ENCODE data around the gene TEK.

Gene TEK

DNA sequence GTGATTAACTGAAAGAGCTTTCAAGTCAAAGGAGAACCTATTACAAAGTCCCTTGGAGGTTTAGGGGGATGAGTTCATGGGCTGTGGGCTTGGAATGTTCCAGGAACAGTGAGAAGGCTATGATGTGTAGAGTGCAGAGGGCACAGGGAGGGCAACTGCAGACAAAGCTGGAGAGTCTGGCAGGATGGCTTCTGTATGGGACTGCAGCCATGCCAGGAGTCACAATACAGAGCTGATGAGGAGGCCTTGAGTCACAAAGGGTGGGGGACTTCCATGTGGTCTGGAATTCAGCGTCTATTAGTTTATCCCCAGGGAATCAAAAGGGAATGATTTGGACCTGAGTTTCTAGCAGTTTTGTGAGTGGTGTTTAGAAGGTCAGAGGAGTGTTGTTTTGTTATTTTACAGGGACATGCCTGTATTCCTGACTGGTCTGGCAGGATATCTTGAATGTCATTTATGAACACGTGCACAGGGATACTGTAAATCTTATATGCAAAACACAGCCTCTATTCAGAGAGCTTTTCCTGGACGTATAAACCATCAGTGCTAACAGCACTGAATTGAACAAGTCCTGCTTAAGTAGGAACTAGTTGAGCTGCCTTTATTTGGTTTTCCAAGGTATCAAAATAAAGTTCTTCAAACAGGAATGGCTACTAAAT is 14.3 kb upstream of the TEK start:
- Mint-ChIP-seq H3K27me3 (peaks cover 5 to 7% of the 10 kb centered on the region in 2 donors), H3K27ac (no peak overlapping the region), H3K4me1 (peaks cover 0 to 5% of the 10 kb centered on the region in 2 donors), H3K4me3 (no peak overlapping the region), H3K9me3 (no peaks in the 10 kb centered on the region), H3K36me3 (no peaks in the 10 kb centered on the region)
- DNase-seq: no peak
- ATAC-seq (replicated peaks): no peak

DNA sequence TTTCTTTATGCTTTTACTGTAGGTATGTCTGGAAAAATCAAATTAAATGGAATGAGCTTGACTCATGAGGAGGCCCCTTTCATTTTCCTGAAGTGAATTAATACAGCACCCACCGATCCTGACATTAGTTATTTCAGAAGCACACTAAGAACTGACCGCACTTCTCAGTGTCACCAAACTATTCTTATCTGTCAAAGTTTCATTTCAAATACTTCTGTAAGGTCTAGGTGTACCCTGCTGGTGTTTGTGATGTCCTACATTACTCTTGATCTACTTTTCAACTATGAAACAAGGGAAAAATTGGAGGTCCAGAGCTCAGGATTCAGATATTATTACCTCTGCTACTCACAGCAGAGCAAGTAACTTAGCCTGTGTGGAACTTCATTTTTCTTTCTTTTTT is 1.8 kb upstream of the TEK start:
- H3K36me3 Mint-ChIP-seq: no peaks in the 10 kb centered on the region
- no peak overlapping the region for H3K4me3 Mint-ChIP-seq
- H3K27me3 Mint-ChIP-seq: no peaks in the 10 kb centered on the region
- DNase-seq (no peak), ATAC-seq (replicated peaks) (no peak)
- peaks cover 0 to 5% of the 10 kb centered on the region in 2 donors for H3K9me3 Mint-ChIP-seq
- no peak overlapping the region for H3K27ac Mint-ChIP-seq
- no peaks in the 10 kb centered on the region for H3K4me1 Mint-ChIP-seq

DNA sequence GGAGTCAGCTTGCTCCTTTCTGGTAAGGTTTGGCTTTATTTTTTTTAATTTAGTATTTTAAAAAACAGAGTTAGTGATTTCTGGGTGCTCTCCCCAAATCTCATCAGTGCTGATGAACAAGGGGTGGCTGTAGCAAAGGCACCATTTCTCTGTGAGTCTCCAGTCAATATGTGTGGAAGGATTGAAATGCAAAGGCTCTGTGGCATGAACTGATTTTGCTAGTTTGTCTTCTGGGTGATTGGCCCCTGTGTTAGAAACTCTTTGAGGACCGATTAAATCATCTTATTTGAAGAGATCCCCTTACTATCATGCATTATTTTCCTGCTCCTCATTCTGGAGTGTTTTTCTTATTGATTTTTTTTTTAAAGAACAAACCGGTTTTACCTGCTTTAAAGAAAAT is 596 bp downstream of the TEK start:
- no peak for DNase-seq
- no peak overlapping the region for H3K27ac Mint-ChIP-seq
- ATAC-seq (replicated peaks): no peak
- H3K4me1 Mint-ChIP-seq: no peaks in the 10 kb centered on the region
- peaks cover 0 to 2% of the 10 kb centered on the region in 2 donors for H3K9me3 Mint-ChIP-seq
- H3K27me3 Mint-ChIP-seq: no peaks in the 10 kb centered on the region
- H3K36me3 Mint-ChIP-seq: no peaks in the 10 kb centered on the region
- H3K4me3 Mint-ChIP-seq: no peak overlapping the region

DNA sequence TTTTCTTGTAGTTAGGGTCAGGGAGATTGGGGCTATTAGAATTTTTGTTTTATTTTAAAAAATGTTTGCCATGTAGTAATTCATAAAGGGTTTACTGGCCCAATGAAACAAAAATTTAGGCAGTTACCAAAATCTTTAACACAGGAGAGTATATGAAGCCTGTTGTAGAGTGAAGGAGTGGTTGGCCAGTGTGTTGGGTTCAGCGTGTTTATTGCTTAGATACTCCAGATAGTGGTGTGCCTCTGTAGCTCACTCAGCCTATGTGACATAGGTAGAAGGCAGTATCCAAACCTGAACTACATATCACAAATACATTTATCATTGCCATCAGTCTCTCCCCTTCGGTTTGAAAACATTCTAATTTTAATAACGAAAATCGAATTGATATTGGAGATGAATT is 1.2 kb downstream of the TEK start:
- Mint-ChIP-seq H3K4me1 (no peaks in the 10 kb centered on the region), H3K4me3 (no peak overlapping the region), H3K27ac (no peak overlapping the region), H3K9me3 (peaks cover 0 to 2% of the 10 kb centered on the region in 2 donors), H3K27me3 (no peaks in the 10 kb centered on the region), H3K36me3 (no peaks in the 10 kb centered on the region)
- DNase-seq (no peak), ATAC-seq (replicated peaks) (no peak)

DNA sequence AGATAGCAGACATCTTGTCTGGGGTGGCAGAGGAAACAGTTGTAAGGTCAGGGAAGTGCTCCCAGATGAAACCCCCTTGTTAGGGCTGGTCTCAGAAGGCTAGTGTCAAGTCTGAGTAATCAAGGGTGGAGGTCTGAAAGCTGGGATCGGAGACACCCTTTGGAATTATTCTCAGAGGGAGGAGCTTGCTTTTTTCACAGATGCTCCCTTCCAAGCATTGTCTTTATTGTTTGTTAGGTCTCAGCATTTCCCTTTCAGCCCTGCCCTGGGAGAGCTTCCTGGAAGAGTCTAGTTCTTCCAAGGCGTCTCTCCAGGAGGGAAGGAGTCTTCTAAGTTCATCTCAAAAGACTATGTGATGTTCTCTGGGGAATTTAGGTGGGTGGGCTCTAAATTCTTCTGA is 3.2 kb downstream of the TEK start:
- no peak for DNase-seq
- ATAC-seq (replicated peaks): no peak
- Mint-ChIP-seq H3K27me3 (no peaks in the 10 kb centered on the region), H3K9me3 (peaks cover 0 to 3% of the 10 kb centered on the region in 2 donors), H3K36me3 (no peaks in the 10 kb centered on the region), H3K4me1 (no peaks in the 10 kb centered on the region), H3K27ac (no peak overlapping the region), H3K4me3 (no peak overlapping the region)

DNA sequence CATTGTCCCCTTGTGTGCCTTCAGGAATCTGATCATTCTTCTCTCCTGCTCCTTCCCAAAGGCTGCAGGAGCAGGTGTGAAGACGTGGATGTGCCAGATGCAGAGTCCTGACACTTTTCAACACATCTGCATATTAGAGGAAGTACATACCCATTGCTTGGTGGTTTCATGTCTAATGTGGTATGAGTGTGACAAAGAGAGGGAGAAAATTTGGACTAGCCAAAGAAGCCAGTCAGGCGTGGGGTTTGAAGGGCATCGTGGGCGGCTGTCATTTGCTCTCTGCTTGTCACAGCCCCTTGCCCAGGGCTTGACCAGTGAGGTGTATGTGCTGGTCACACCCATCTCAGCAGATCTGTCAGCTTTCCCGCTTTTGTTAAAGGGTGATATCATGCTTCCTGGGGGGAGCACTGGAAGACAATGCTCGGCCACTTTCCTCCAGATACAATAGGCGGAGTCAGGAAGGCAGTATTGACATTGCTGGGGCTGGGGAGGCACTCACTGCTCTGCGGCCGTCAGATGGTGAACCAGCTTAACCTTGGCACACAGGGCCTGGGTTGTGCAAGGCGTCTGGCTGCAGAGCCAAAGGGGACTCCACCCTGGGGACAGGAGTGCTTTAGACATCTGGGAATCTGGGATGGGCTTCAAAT is 8.6 kb downstream of the TEK start:
- DNase-seq: no peak
- Mint-ChIP-seq H3K27me3 (peaks cover 4 to 11% of the 10 kb centered on the region in 2 donors), H3K4me3 (no peak overlapping the region), H3K27ac (no peak overlapping the region), H3K4me1 (no peaks in the 10 kb centered on the region), H3K36me3 (no peaks in the 10 kb centered on the region), H3K9me3 (peaks cover 0 to 3% of the 10 kb centered on the region in 2 donors)
- ATAC-seq (replicated peaks): peak; percentile 54 to 61

DNA sequence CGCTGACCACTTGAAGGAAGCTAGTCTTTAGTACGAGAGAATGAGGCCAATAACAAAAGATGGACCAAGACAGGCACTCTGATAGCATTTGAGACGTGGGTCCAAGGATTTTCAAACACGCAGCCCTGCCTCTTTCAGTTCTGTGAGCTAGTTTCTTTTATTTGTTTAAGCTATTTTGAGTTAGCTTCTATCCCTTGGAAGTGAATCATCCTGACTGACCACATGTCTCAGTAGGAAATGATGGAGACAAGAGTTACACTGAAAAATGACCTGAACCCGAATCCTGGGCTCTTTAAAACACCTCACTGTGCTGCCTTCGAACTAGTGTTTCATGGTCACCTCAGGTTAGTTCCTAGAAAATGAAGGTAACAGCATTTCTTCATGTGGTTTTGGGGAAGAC is 9.9 kb downstream of the TEK start:
- Mint-ChIP-seq H3K9me3 (peaks cover 0 to 3% of the 10 kb centered on the region in 2 donors), H3K4me3 (no peak overlapping the region), H3K27ac (no peak overlapping the region), H3K36me3 (no peaks in the 10 kb centered on the region), H3K27me3 (peaks cover 4 to 11% of the 10 kb centered on the region in 2 donors), H3K4me1 (no peaks in the 10 kb centered on the region)
- no peak for DNase-seq
- no peak for ATAC-seq (replicated peaks)

DNA sequence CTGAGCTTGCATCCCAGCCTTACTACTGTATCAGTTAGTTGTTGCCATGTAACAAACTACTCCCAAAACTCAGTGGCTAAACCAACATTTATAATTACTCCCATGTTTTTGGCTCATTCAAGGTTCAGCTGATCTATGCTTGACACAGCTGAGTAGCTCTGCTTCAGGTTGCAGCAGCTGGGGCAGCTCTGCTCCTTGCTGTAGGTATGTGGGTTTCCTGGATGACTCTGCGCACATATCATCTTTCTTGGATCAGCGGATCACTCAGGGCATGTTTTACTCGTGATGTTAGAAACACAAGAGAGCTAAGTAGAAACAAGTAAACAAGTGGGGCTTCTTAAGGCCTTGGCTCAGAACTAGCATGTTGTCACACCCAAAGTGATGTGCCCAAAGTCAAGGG is 15.1 kb downstream of the TEK start:
- H3K9me3 Mint-ChIP-seq: no peaks in the 10 kb centered on the region
- ATAC-seq (replicated peaks) (no peak), DNase-seq (no peak)
- no peaks in the 10 kb centered on the region for H3K36me3 Mint-ChIP-seq
- peaks cover 6 to 18% of the 10 kb centered on the region in 2 donors for H3K27me3 Mint-ChIP-seq
- H3K27ac Mint-ChIP-seq: no peak overlapping the region
- H3K4me1 Mint-ChIP-seq: no peaks in the 10 kb centered on the region
- H3K4me3 Mint-ChIP-seq: no peak overlapping the region

DNA sequence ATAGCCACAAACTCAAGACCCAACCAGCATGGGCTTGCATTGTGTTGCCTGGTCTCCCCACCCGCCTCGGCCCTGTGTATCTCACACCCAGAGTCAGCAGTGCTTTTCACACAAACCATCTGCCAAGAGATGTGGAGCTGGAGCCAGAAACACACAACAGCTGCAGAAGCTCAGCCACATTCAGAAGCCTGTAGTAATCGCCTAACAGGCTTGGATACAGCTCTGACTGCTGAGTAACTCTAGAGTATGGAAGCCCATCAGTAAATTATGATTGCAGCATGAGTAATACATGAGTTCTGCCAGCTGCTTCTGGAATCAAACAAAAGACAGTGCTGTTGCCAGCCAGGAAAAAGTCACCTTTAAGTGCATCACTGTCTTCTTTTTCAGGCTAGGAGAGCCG is 16.0 kb downstream of the TEK start:
- Mint-ChIP-seq H3K9me3 (no peaks in the 10 kb centered on the region), H3K4me3 (no peak overlapping the region), H3K4me1 (no peaks in the 10 kb centered on the region), H3K27me3 (peaks cover 10 to 14% of the 10 kb centered on the region in 2 donors), H3K36me3 (no peaks in the 10 kb centered on the region), H3K27ac (no peak overlapping the region)
- ATAC-seq (replicated peaks) (no peak), DNase-seq (no peak)

DNA sequence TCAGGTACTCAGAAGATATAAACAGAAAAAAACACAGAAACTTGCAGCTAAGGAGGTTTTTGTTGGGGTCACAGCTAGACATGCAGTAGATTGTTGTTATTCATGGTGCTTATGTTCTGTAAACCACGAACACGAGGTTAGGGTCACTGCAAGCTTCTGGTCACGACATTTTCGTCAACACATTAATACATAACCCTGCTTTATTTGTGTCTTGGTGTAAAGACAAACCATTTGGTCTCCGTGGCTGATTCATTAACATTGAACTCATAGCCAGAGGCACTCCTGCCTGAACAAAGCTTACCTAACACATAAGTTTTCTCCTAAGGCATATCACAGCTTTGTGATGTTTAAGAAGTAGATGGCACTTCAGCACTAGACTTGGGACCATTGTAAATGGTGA is 16.9 kb downstream of the TEK start:
- no peaks in the 10 kb centered on the region for H3K9me3 Mint-ChIP-seq
- peaks cover 10 to 13% of the 10 kb centered on the region in 2 donors for H3K27me3 Mint-ChIP-seq
- H3K4me3 Mint-ChIP-seq: no peak overlapping the region
- no peaks in the 10 kb centered on the region for H3K4me1 Mint-ChIP-seq
- DNase-seq (no peak), ATAC-seq (replicated peaks) (no peak)
- no peak overlapping the region for H3K27ac Mint-ChIP-seq
- no peaks in the 10 kb centered on the region for H3K36me3 Mint-ChIP-seq

DNA sequence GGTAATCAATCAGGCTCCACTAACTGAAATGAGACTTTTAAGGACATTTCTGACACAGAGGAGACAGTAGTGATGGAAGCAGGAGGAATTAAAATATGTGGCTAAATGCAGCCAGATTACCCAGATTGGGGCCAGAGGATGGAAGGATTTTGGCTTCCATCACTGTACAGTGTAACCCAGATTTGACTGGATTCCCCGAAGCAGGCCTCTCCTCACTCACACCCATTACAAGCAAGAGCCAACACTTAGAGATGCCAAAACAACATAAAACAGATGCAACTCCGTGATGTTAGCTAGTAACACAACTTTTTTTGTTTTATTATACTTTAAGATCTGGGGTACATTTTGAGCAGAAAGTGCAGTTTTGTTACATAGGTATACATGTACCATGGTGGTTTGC is 17.6 kb downstream of the TEK start:
- Mint-ChIP-seq H3K27me3 (peaks cover 10 to 13% of the 10 kb centered on the region in 2 donors), H3K9me3 (no peaks in the 10 kb centered on the region), H3K4me3 (no peak overlapping the region), H3K4me1 (no peaks in the 10 kb centered on the region), H3K27ac (no peak overlapping the region), H3K36me3 (no peaks in the 10 kb centered on the region)
- DNase-seq (no peak), ATAC-seq (replicated peaks) (no peak)

DNA sequence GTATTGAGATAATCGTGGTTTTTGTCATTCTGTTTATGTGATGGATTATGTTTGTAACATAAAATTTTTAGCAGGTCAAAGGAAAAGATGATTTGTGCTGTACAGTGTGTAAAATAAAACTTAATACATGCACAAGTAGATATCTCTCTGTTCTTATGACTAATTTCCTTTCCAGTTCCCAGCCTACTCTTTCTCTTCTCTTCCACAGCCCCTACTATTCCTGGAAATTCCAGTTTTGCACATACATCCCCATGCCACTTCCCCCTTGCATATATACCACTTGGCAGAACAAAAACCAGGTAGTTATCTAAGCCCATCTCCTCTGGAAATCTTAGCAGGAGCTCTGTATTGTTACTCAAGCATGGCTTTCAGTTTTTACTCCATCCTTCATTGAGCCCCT is 20.2 kb downstream of the TEK start:
- H3K4me1 Mint-ChIP-seq: no peaks in the 10 kb centered on the region

DNA sequence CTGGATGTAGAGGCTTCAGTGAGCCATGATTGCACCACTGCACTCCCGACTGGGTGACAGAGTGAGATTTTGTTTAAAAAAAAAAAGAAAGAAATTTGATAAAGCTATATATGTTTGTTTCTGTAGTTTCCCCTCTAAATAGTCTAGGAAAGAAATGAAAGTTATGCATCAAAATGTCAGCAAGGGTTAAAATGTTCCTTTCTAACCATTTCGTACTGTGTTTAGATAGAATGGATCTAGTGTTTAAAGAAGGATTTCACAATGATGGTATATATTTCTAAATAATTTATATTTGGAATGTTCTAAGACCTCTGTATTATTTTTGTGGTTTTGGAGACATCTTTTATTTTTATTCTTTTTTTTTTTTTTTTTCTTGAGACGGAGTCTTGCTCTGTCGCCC is 22.7 kb downstream of the TEK start:
- peaks cover 6 to 7% of the 10 kb centered on the region in 2 donors for H3K27me3 Mint-ChIP-seq
- no peak overlapping the region for H3K27ac Mint-ChIP-seq
- H3K4me3 Mint-ChIP-seq: no peak overlapping the region
- ATAC-seq (replicated peaks): no peak
- H3K4me1 Mint-ChIP-seq: no peaks in the 10 kb centered on the region
- H3K36me3 Mint-ChIP-seq: no peaks in the 10 kb centered on the region
- DNase-seq: no peak
- H3K9me3 Mint-ChIP-seq: peaks cover 0 to 1% of the 10 kb centered on the region in 2 donors

More for the DNA sequence above, 20.2 kb downstream of the TEK start:
- Mint-ChIP-seq H3K9me3 (no peaks in the 10 kb centered on the region), H3K4me3 (no peak overlapping the region), H3K36me3 (no peaks in the 10 kb centered on the region), H3K27me3 (peaks cover 6 to 7% of the 10 kb centered on the region in 2 donors), H3K27ac (no peak overlapping the region)
- DNase-seq (no peak), ATAC-seq (replicated peaks) (no peak)

DNA sequence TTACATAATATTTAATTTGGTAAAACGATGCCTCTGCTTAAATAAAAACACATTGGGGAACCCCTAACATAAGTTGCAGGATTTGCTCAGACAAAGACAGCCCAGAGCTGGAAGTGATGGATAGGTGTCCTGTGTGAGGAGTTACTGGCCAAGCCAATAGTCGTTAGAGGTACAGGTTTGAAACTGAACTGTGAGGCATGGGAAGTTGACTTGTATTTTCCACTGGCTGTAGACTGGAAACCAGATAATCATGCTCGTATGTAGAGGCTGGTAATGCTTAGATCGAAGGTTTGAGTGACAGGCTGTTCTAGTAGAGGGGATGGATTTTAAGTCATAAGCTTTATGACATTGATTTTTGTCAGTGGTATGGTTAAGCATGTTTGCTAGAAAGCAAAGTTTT is 24.8 kb downstream of the TEK start:
- ATAC-seq (replicated peaks): no peak

DNA sequence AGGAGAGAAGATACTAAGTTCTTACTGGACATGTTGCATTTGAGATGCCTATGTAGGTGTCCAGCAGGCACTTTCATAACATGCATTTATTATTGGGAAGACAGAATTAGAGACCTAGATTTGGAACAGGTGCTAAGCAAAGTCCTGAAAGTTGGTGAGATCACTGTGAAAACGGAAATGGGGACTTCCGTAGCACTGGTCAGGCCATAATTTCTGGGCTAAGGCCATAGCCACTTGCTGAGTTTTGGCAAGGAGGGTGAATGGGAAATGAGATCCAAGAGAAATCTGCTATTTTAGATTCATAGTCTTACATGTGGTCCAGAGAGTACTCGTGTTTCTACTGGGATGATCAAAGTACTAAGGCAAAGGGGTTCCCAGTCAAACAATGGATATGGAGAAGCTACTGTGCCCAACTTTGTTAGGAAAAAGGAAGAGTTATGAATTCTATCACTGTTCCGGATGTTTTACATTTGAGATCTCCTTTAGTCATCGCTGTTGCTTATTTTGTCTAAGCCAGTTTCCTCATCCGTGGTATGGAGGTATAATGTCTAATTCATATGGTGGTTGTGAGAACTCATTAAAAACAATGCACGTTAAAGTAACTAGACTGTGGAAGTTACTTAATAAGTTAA is 33.4 kb downstream of the TEK start:
- no peak overlapping the region for H3K4me3 Mint-ChIP-seq
- H3K4me1 Mint-ChIP-seq: no peaks in the 10 kb centered on the region
- H3K9me3 Mint-ChIP-seq: peaks cover 0 to 3% of the 10 kb centered on the region in 2 donors
- no peaks in the 10 kb centered on the region for H3K27me3 Mint-ChIP-seq
- DNase-seq (no peak), ATAC-seq (replicated peaks) (no peak)
- H3K27ac Mint-ChIP-seq: no peak overlapping the region
- H3K36me3 Mint-ChIP-seq: no peaks in the 10 kb centered on the region

More for the DNA sequence above, 24.8 kb downstream of the TEK start:
- H3K27me3 Mint-ChIP-seq: peaks cover 0 to 6% of the 10 kb centered on the region in 2 donors
- H3K4me3 Mint-ChIP-seq: no peak overlapping the region
- H3K4me1 Mint-ChIP-seq: no peaks in the 10 kb centered on the region
- DNase-seq: no peak
- no peak overlapping the region for H3K27ac Mint-ChIP-seq
- peaks cover 0 to 3% of the 10 kb centered on the region in 2 donors for H3K9me3 Mint-ChIP-seq
- H3K36me3 Mint-ChIP-seq: no peaks in the 10 kb centered on the region

Data from stimulated activated naive B cell treated with anti-CD40 and anti-IgM and Interleukin-4, amounts not matched to agents 10 μg/mL and 1 μg/mL and 100 μg/mL, for 72 hours (primary cell).